Inferior parietal cortex (tissue), 1 donor: ENCODE data around the gene RNPS1.
A peak's percentile ranks its signal among the peaks of the same experiment; 100 is the strongest.
"Not testable (repeated sequence)": the region's sequence is repeated elsewhere in the genome, so short reads cannot be mapped to it uniquely, and the experiment has no call there.

Experiments
- DNase-seq: peaks from one replicate; pipeline ENCODE4 v3.0.0-alpha.2; 2016; ENCODE audit errors: extremely low spot score

RNPS1 gene

GRCh38 chr16:2282866-2283555 is 15.1 kb upstream of the RNPS1 start:
- DNase-seq: no peak

GRCh38 chr16:2282262-2282661 is 14.3 kb upstream of the RNPS1 start:
- DNase-seq: no peak

GRCh38 chr16:2280981-2281542 is 13.1 kb upstream of the RNPS1 start:
- no peak for DNase-seq

GRCh38 chr16:2280461-2280860 is 12.5 kb upstream of the RNPS1 start:
- no peak for DNase-seq

- DNase-seq: peak; percentile 32
These were observed 11.3 kb upstream of the RNPS1 start for GRCh38 chr16:2278956-2279800.

- no peak for DNase-seq
These were observed 10.3 kb upstream of the RNPS1 start for GRCh38 chr16:2278272-2278608.

GRCh38 chr16:2277466-2278271 is 9.7 kb upstream of the RNPS1 start:
- no peak for DNase-seq

- no peak for DNase-seq
These were observed 8.7 kb upstream of the RNPS1 start for GRCh38 chr16:2276368-2277195.

GRCh38 chr16:2275476-2276367 is 7.8 kb upstream of the RNPS1 start:
- DNase-seq: no peak

GRCh38 chr16:2273931-2274330 is 6.0 kb upstream of the RNPS1 start:
- no peak for DNase-seq

GRCh38 chr16:2273484-2273883 is 5.6 kb upstream of the RNPS1 start:
- DNase-seq: no peak

- no peak for DNase-seq
These were observed 4.0 kb upstream of the RNPS1 start for GRCh38 chr16:2271848-2272461.

GRCh38 chr16:2270588-2271470 is 2.9 kb upstream of the RNPS1 start:
- no peak for DNase-seq

- no peak for DNase-seq
These were observed 2.1 kb upstream of the RNPS1 start for GRCh38 chr16:2270070-2270462.

- DNase-seq: not testable (repeated sequence)
These were observed 417 bp downstream of the RNPS1 start for GRCh38 chr16:2267505-2267912.

- not testable (repeated sequence) for DNase-seq
These were observed 1.0 kb downstream of the RNPS1 start for GRCh38 chr16:2266887-2267286.

GRCh38 chr16:2263026-2263425 is 4.9 kb downstream of the RNPS1 start:
- DNase-seq: not testable (repeated sequence)

- no peak for DNase-seq
These were observed 7.7 kb downstream of the RNPS1 start for GRCh38 chr16:2260250-2260649.

GRCh38 chr16:2258530-2258929 is 9.4 kb downstream of the RNPS1 start:
- DNase-seq: not testable (repeated sequence)
